Measurements from ENCODE around the gene NPC1. TPM values are rescaled to one million over a fixed set of nuclear protein-coding genes. Genes with fewer than 3 reads are reported as not detected.
"Not testable (repeated sequence)": the region's sequence is repeated elsewhere in the genome, so short reads cannot be mapped to it uniquely, and the experiment has no call there.

NPC1 gene
- total RNA-seq, 2 donors from 2014 or later = 39.6 to 49.3 TPM

- Mint-ChIP-seq H3K27me3 (no peaks in the 10 kb centered on the region), H3K4me3 (no peak overlapping the region), H3K36me3 (ENCODE audit: low read depth) (peaks cover 98% of the 10 kb centered on the region), H3K27ac (peak overlapping the region; percentile 36), H3K4me1 (peaks cover 12% of the 10 kb centered on the region), H3K9me3 (no peaks in the 10 kb centered on the region)
- ATAC-seq (replicated peaks) = no peak
These were observed 66.6 kb downstream of the NPC1 start for GRCh38 chr18:23519734-23520133.

GRCh38 chr18:23515911-23516546 lies 70.3 kb downstream of the NPC1 start:
- H3K36me3 Mint-ChIP-seq (ENCODE audit: low read depth) = peaks cover 98% of the 10 kb centered on the region
- no peaks in the 10 kb centered on the region for H3K9me3 Mint-ChIP-seq
- ATAC-seq (replicated peaks) = peak; percentile 99
- no peaks in the 10 kb centered on the region for H3K27me3 Mint-ChIP-seq
- H3K4me1 Mint-ChIP-seq = peaks cover 8% of the 10 kb centered on the region
- H3K27ac Mint-ChIP-seq = peak overlapping the region; percentile 72
- no peak overlapping the region for H3K4me3 Mint-ChIP-seq

GRCh38 chr18:23512641-23513040 lies 73.7 kb downstream of the NPC1 start:
- Mint-ChIP-seq H3K4me1 (peaks cover 11% of the 10 kb centered on the region), H3K27ac (peak overlapping the region; percentile 82), H3K36me3 (ENCODE audit: low read depth) (peaks cover 95% of the 10 kb centered on the region), H3K4me3 (peak overlapping the region; percentile 37), H3K27me3 (no peaks in the 10 kb centered on the region), H3K9me3 (no peaks in the 10 kb centered on the region)
- ATAC-seq (replicated peaks) = peak; percentile 21

- H3K27me3 Mint-ChIP-seq; H3K9me3 Mint-ChIP-seq; ATAC-seq (replicated peaks): not testable (repeated sequence)
- peaks cover 95% of the 10 kb centered on the region for H3K36me3 Mint-ChIP-seq (ENCODE audit: low read depth)
- peak overlapping the region; percentile 37 for H3K4me3 Mint-ChIP-seq
- H3K27ac Mint-ChIP-seq = peak overlapping the region; percentile 82
- H3K4me1 Mint-ChIP-seq = peaks cover 11% of the 10 kb centered on the region
These were observed 74.1 kb downstream of the NPC1 start for GRCh38 chr18:23512216-23512615.

GRCh38 chr18:23510923-23511322 lies 75.4 kb downstream of the NPC1 start:
- not testable (repeated sequence) for H3K27me3 Mint-ChIP-seq; H3K4me1 Mint-ChIP-seq; H3K4me3 Mint-ChIP-seq; H3K9me3 Mint-ChIP-seq; ATAC-seq (replicated peaks)
- peak overlapping the region; percentile 25 for H3K27ac Mint-ChIP-seq
- peaks cover 93% of the 10 kb centered on the region for H3K36me3 Mint-ChIP-seq (ENCODE audit: low read depth)

- no peak for ATAC-seq (replicated peaks)
- Mint-ChIP-seq H3K27me3 (no peaks in the 10 kb centered on the region), H3K4me3 (no peak overlapping the region), H3K9me3 (no peaks in the 10 kb centered on the region), H3K4me1 (peaks cover 11% of the 10 kb centered on the region), H3K36me3 (ENCODE audit: low read depth) (peaks cover 71% of the 10 kb centered on the region), H3K27ac (peak overlapping the region; percentile 77)
These were observed 79.9 kb downstream of the NPC1 start for GRCh38 chr18:23506393-23506792.

GRCh38 chr18:23504720-23505119 lies 81.6 kb downstream of the NPC1 start:
- Mint-ChIP-seq H3K4me1 (peaks cover 7% of the 10 kb centered on the region), H3K36me3 (ENCODE audit: low read depth) (peaks cover 54% of the 10 kb centered on the region), H3K27ac (peak overlapping the region; percentile 97), H3K27me3 (no peaks in the 10 kb centered on the region), H3K4me3 (peak overlapping the region; percentile 95), H3K9me3 (no peaks in the 10 kb centered on the region)
- peak; percentile 7 for ATAC-seq (replicated peaks)

GRCh38 chr18:23503963-23504344 lies 82.4 kb downstream of the NPC1 start:
- no peaks in the 10 kb centered on the region for H3K9me3 Mint-ChIP-seq
- H3K4me1 Mint-ChIP-seq = peaks cover 7% of the 10 kb centered on the region
- H3K27ac Mint-ChIP-seq = peak overlapping the region; percentile 97
- H3K4me3 Mint-ChIP-seq = peak overlapping the region; percentile 95
- H3K27me3 Mint-ChIP-seq = no peaks in the 10 kb centered on the region
- no peak for ATAC-seq (replicated peaks)
- H3K36me3 Mint-ChIP-seq (ENCODE audit: low read depth) = peaks cover 49% of the 10 kb centered on the region

GRCh38 chr18:23503038-23503962 lies 83.0 kb downstream of the NPC1 start, which contains the start of gene RMC1:
Gene RMC1, plus strand, starts transcription at chr18:23503511. Its CDS starts 108 bp downstream, at chr18:23503619.
- Mint-ChIP-seq H3K4me1 (peaks cover 7% of the 10 kb centered on the region), H3K9me3 (no peaks in the 10 kb centered on the region), H3K36me3 (ENCODE audit: low read depth) (peaks cover 42% of the 10 kb centered on the region), H3K4me3 (peak within 1 kb of the TSS; percentile 95), H3K27me3 (no peaks in the 10 kb centered on the region), H3K27ac (peak within 1 kb of the TSS; percentile 97)
- ATAC-seq (replicated peaks) = peak; percentile 92

- no peak for ATAC-seq (replicated peaks)
- H3K9me3 Mint-ChIP-seq = no peaks in the 10 kb centered on the region
- no peaks in the 10 kb centered on the region for H3K27me3 Mint-ChIP-seq
- peak overlapping the region; percentile 88 for H3K4me3 Mint-ChIP-seq
- H3K36me3 Mint-ChIP-seq (ENCODE audit: low read depth) = peaks cover 35% of the 10 kb centered on the region
- H3K27ac Mint-ChIP-seq = peak overlapping the region; percentile 92
- H3K4me1 Mint-ChIP-seq = peaks cover 7% of the 10 kb centered on the region
These were observed 83.7 kb downstream of the NPC1 start for GRCh38 chr18:23502516-23503037.

GRCh38 chr18:23501626-23502025 lies 84.7 kb downstream of the NPC1 start:
- ATAC-seq (replicated peaks) = no peak
- H3K4me1 Mint-ChIP-seq = peaks cover 7% of the 10 kb centered on the region

GRCh38 chr18:23499291-23499781 lies 87.0 kb downstream of the NPC1 start:
- no peak overlapping the region for H3K27ac Mint-ChIP-seq
- ATAC-seq (replicated peaks) = no peak
- no peak overlapping the region for H3K4me3 Mint-ChIP-seq
- H3K4me1 Mint-ChIP-seq = no peaks in the 10 kb centered on the region
- no peaks in the 10 kb centered on the region for H3K27me3 Mint-ChIP-seq
- H3K9me3 Mint-ChIP-seq = no peaks in the 10 kb centered on the region
- H3K36me3 Mint-ChIP-seq (ENCODE audit: low read depth) = peaks cover 7% of the 10 kb centered on the region

More at GRCh38 chr18:23501626-23502025, 84.7 kb downstream of the NPC1 start:
- Mint-ChIP-seq H3K4me3 (peak overlapping the region; percentile 88), H3K36me3 (ENCODE audit: low read depth) (peaks cover 26% of the 10 kb centered on the region), H3K27me3 (no peaks in the 10 kb centered on the region), H3K9me3 (no peaks in the 10 kb centered on the region), H3K27ac (peak overlapping the region; percentile 92)

GRCh38 chr18:23498877-23499276 lies 87.4 kb downstream of the NPC1 start:
- no peak overlapping the region for H3K4me3 Mint-ChIP-seq
- H3K4me1 Mint-ChIP-seq = no peaks in the 10 kb centered on the region
- peaks cover 2% of the 10 kb centered on the region for H3K36me3 Mint-ChIP-seq (ENCODE audit: low read depth)
- no peaks in the 10 kb centered on the region for H3K9me3 Mint-ChIP-seq
- ATAC-seq (replicated peaks) = peak; percentile 42
- H3K27me3 Mint-ChIP-seq = no peaks in the 10 kb centered on the region
- no peak overlapping the region for H3K27ac Mint-ChIP-seq

- Mint-ChIP-seq H3K36me3 (ENCODE audit: low read depth) (no peaks in the 10 kb centered on the region), H3K4me1 (no peaks in the 10 kb centered on the region), H3K27me3 (no peaks in the 10 kb centered on the region), H3K4me3 (no peak overlapping the region), H3K27ac (no peak overlapping the region), H3K9me3 (no peaks in the 10 kb centered on the region)
- no peak for ATAC-seq (replicated peaks)
These were observed 88.2 kb downstream of the NPC1 start for GRCh38 chr18:23498117-23498516.
